Measurements from ENCODE around the gene ZACN.

Gene ZACN

GRCh38 chr17:76123191-76123499 is 44.2 kb downstream of the ZACN start:
- no peak overlapping the region for H3K4me2 ChIP-seq
- H3K4me1 ChIP-seq (ENCODE audit: low read depth, poor library complexity, severe bottlenecking) = peaks cover 5% of the 10 kb centered on the region
- TF ChIP-seq CTCF (conservative IDR thresholded peaks at IDR 0.05; ENCODE audit: low read depth, low read length) = no peak

GRCh38 chr17:76123749-76124581 is 45.0 kb downstream of the ZACN start:
- no peaks in the 10 kb centered on the region for H3K27me3 ChIP-seq (ENCODE audit: insufficient read depth, low read depth)
- no peak for TF ChIP-seq CTCF (conservative IDR thresholded peaks at IDR 0.05; ENCODE audit: low read depth, low read length)
- no peak overlapping the region for H2AFZ ChIP-seq (ENCODE audit: low read depth)
- H3K4me3 ChIP-seq (IDR thresholded peaks at IDR 0.05; ENCODE audit: insufficient read depth, low read depth, low read length) = no peak overlapping the region
- no peak overlapping the region for H3K4me2 ChIP-seq
- H3K79me2 ChIP-seq (ENCODE audit: insufficient read depth, low read depth) = no peaks in the 10 kb centered on the region
- no peak overlapping the region for H3K27ac ChIP-seq
- no peaks in the 10 kb centered on the region for H3K36me3 ChIP-seq (ENCODE audit: insufficient read depth)
- no peaks in the 10 kb centered on the region for H4K20me1 ChIP-seq (ENCODE audit: insufficient read depth)
- H3K9ac ChIP-seq = no peak overlapping the region
- peaks cover 5% of the 10 kb centered on the region for H3K4me1 ChIP-seq (ENCODE audit: low read depth, poor library complexity, severe bottlenecking)

More at GRCh38 chr17:76123191-76123499, 44.2 kb downstream of the ZACN start:
- no peaks in the 10 kb centered on the region for H3K79me2 ChIP-seq (ENCODE audit: insufficient read depth, low read depth)
- H3K27ac ChIP-seq = no peak overlapping the region
- no peaks in the 10 kb centered on the region for H4K20me1 ChIP-seq (ENCODE audit: insufficient read depth)
- H3K36me3 ChIP-seq (ENCODE audit: insufficient read depth) = no peaks in the 10 kb centered on the region
- no peak overlapping the region for H2AFZ ChIP-seq (ENCODE audit: low read depth)
- H3K27me3 ChIP-seq (ENCODE audit: insufficient read depth, low read depth) = no peaks in the 10 kb centered on the region
- no peak overlapping the region for H3K9ac ChIP-seq
- no peak overlapping the region for H3K4me3 ChIP-seq (IDR thresholded peaks at IDR 0.05; ENCODE audit: insufficient read depth, low read depth, low read length)

GRCh38 chr17:76124582-76125390 is 45.8 kb downstream of the ZACN start:
- Histone ChIP-seq H3K4me2 (no peak overlapping the region), H3K4me3 (IDR thresholded peaks at IDR 0.05; ENCODE audit: insufficient read depth, low read depth, low read length) (no peak overlapping the region), H3K27ac (no peak overlapping the region), H4K20me1 (ENCODE audit: insufficient read depth) (no peaks in the 10 kb centered on the region), H2AFZ (ENCODE audit: low read depth) (no peak overlapping the region), H3K36me3 (ENCODE audit: insufficient read depth) (no peaks in the 10 kb centered on the region), H3K4me1 (ENCODE audit: low read depth, poor library complexity, severe bottlenecking) (peaks cover 5% of the 10 kb centered on the region), H3K79me2 (ENCODE audit: insufficient read depth, low read depth) (no peaks in the 10 kb centered on the region), H3K27me3 (ENCODE audit: insufficient read depth, low read depth) (no peaks in the 10 kb centered on the region), H3K9ac (no peak overlapping the region)
- TF ChIP-seq CTCF (conservative IDR thresholded peaks at IDR 0.05; ENCODE audit: low read depth, low read length) = no peak

GRCh38 chr17:76125391-76125675 is 46.4 kb downstream of the ZACN start:
- TF ChIP-seq CTCF (conservative IDR thresholded peaks at IDR 0.05; ENCODE audit: low read depth, low read length) = no peak
- Histone ChIP-seq H3K36me3 (ENCODE audit: insufficient read depth) (no peaks in the 10 kb centered on the region), H3K4me2 (no peak overlapping the region), H3K4me3 (IDR thresholded peaks at IDR 0.05; ENCODE audit: insufficient read depth, low read depth, low read length) (no peak overlapping the region), H3K27ac (no peak overlapping the region), H3K4me1 (ENCODE audit: low read depth, poor library complexity, severe bottlenecking) (peaks cover 5% of the 10 kb centered on the region), H3K79me2 (ENCODE audit: insufficient read depth, low read depth) (no peaks in the 10 kb centered on the region), H2AFZ (ENCODE audit: low read depth) (no peak overlapping the region), H3K9ac (no peak overlapping the region), H3K27me3 (ENCODE audit: insufficient read depth, low read depth) (no peaks in the 10 kb centered on the region), H4K20me1 (ENCODE audit: insufficient read depth) (no peaks in the 10 kb centered on the region)

All from KMS-11 (cell line).